Ammon's horn (tissue), 1 donor: ENCODE data around the gene CUEDC1.
A peak's percentile ranks its signal among the peaks of the same experiment; 100 is the strongest.
"Not testable (repeated sequence)": the region's sequence is repeated elsewhere in the genome, so short reads cannot be mapped to it uniquely, and the experiment has no call there.

Source experiments
- DNase-seq: peaks from one replicate; pipeline ENCODE4 v3.0.0-alpha.2; 2016; ENCODE audit warnings: low spot score

Gene CUEDC1

DNA sequence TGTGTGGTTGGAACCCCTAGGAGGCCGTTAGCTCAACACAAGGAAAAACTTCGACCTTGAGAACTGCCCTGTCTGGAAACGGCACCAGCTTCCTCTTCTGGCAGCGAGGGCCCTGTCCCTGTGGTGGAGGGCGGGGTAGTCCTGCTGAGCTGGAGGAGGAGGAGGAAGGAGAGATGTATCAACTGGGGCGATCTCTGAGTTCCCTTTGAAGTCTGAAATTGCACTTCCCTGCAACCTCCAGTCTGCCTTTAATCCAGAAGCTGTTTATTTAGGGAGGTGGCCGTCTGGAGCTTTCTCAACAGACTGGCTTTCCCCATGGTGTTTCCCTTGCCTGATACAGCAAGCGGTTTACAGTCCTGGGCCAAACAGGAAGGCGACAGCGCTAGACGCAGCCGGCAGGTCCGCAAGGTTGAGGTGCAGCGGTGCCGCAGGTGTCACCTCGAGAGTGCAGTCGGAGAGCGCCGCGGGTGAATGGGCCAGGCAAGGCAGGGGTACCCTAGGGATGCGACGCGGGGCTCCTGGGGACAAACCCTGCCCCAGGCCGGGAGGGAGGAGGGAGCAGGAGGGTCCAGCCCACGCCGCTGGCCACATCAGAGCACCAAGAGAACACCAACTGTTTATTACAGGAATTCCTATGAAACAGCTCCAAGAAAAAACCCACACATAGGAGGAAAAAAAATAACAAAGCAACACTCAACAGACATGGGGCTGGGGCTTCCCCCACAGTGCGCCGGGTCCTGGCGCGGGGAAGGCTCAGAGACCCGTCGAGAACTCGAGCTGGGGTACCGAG, 94.0 kb downstream of the CUEDC1 start:
- DNase-seq = peak; percentile 73

- no peak for DNase-seq
Measured at GRCh38 chr17:57860414-57860999, 94.7 kb downstream of the CUEDC1 start.

GRCh38 chr17:57859601-57860413, 95.4 kb downstream of the CUEDC1 start:
- DNase-seq = no peak

- no peak for DNase-seq
Measured at GRCh38 chr17:57858838-57859237, 96.4 kb downstream of the CUEDC1 start.

DNA sequence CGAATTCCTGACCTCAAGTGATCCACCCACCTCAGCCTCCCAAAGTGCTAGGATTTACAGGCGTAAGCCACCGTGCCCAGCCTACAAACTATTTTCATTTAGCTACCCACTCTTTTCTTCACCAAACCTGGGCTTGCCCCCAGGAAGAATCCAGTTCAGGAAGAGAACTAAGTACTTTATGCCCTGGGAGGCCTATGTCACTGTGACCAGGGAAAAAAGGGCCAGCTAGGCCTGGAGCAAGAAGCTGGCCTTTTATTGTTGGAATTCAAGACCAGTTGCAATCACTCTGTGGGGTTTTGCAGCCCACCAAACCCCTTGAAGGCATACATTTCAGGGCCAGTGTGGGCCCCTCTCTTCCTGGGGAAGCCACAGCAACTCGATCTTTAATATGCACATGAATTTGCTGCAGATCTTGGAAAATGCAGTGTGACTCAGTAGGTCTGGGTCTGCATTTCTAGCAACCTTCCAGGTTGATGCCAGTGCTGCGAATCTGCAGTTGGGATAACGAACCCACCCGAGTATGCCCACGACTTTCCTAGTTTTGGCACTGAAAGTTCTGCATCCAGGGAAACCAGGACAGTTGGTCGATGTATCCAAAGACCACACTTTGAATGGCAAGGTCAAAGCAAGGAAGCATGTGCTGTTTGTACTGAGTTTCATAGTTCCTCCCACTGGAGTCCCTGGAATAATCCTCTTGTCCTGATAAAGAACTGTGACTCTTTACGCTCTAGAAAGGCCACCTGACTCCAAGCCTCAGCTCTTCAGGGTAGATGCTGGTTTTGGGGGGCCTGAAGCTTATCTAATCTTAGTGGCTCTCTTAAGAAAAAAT, 98.2 kb downstream of the CUEDC1 start:
- no peak for DNase-seq

DNA sequence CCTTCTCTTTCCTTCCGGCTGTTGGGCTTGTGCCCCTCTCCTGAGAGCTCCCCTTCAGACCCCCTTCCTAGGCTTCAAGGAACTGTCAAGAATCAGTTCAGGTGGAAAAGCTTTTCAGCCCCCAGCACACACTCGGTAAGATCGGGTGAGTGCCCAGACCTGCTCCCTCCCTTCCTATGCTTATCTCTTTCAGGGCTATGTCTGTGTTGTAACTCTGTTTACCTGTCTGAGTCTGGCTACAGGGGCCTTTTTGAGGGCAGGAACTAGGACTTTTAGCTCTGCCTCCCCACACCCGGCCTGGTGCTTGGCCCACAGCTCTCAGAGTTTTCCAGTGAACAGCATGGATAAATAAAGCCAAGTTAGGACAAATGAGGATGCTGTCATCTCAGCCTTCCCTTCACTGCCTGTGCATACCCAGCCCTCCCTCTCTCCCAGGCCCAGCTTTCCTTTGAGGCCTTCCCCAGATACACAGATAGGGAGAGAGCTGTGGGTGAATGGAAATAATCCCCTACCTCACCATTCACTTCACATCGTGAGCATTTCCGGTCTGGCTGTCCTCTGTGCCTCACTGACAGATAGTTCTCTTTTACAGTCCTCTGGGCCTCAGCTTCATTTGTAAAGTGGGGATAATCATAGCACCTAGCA, 99.7 kb downstream of the CUEDC1 start:
- no peak for DNase-seq

GRCh38 chr17:57853695-57854094, 101.5 kb downstream of the CUEDC1 start:
- DNase-seq = no peak

- DNase-seq = no peak
Measured at GRCh38 chr17:57852955-57853328, 102.3 kb downstream of the CUEDC1 start.

GRCh38 chr17:57852092-57852954, 102.9 kb downstream of the CUEDC1 start:
- no peak for DNase-seq

GRCh38 chr17:57849874-57850754, 105.1 kb downstream of the CUEDC1 start, which contains the start of gene MRPS23:
MRPS23 (minus strand) TSS chr17:57850044; CDS start chr17:57850010, 34 bp downstream.
- DNase-seq = peak; percentile 99

DNA sequence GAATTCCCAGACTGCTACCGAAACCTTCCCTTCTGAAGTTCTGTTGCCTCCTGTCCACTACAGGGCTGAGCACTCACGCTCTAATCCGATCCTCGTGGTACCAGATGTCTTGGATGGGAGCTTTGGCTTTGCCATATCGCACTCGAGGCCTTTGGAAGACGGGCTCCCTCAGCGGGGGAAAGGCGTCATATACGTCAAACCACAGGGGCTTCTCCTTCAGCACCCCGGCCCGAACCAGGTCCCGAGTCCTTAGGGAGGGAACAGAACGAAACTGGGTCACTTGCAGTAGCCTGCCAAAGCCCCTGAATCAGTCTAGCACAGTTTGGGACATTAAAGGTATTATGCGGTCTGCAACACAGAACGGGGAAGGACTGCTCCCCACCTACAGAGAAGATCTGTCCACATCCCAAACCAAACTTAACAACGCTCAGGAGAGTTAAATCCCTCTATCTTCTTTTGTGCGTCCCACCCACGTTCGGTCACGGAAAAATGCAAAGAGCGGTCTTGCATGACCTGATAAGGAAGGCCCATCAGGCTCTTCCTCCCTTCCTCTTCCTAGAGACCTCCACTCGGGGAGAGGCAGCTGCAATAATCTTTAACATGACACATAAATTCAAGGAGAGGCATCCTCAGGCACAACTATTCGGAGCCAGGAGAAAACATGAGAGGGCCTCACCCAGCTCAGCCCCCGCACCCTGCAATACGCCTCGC, 105.9 kb downstream of the CUEDC1 start:
- DNase-seq = no peak

DNA sequence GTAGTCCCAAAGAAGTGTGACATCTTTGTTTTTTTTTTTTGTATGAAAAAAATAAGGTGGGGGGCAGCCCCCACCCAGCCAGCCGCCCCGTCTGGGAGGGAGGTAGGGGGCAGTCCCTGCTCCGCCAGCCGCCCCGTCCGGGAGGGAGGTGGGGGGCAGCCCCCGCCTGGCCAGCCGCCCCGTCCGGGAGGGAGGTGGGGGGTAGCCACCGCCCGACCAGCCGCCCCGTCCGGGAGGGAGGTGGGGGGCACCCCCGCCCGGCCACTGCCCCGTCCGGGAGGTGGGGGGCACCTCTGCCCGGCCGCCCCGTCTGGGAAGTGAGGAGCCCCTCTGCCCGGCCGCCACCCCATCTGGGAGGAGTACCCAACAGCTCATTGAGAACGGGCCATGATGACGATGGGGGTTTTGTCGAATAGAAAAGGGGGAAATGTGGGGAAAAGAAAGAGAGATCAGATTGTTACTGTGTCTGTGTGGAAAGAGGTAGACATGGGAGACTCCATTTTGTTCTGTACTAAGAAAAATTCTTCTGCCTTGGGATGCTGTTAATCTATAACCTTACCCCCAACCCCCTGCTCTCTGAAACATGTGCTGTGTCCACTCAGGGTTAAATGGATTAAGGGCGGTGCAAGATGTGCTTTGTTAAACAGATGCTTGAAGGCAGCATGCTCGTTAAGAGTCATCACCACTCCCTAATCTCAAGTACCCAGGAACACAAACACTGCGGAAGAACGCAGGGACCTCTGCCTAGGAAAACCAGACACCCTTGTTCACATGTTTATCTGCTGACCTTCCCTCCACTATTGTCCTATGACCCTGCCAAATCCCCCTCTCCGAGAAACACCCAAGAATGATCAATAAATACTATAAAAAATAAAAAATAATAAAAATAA, 108.9 kb downstream of the CUEDC1 start:
- DNase-seq = not testable (repeated sequence)

- no peak for DNase-seq
Measured at GRCh38 chr17:57842280-57842679, 112.9 kb downstream of the CUEDC1 start.

GRCh38 chr17:57839571-57839923, 115.7 kb downstream of the CUEDC1 start:
- DNase-seq = no peak

GRCh38 chr17:57838857-57839570, 116.2 kb downstream of the CUEDC1 start:
- DNase-seq = no peak

DNA sequence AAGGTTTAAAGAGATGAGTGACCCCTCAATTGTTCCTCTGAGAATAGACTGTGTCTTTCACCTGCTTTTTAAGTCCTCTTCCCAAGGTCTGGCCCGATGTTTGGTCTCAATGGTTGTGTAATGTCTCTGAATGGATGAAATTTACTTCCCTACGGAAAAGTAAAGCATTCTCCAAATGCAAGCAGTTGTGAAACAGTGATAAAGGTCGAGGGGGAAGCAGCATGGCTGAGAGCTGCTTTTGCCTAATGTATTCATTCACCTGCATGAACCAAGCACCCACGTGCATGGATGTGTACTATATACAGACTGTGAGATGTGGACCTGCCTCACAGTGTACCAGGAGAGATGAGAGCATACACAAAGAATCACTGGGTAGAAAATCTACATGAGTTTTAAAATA, 116.8 kb downstream of the CUEDC1 start:
- DNase-seq = no peak

GRCh38 chr17:57835333-57835900, 119.8 kb downstream of the CUEDC1 start:
- no peak for DNase-seq
